GM12875 (cell line): Measurements from ENCODE around the gene SERHL2.
A peak's percentile ranks its signal among the peaks of the same experiment; 100 is the strongest.
"Not testable (repeated sequence)": the region's sequence is repeated elsewhere in the genome, so short reads cannot be mapped to it uniquely, and the experiment has no call there.

Source experiments
- H3K4me3 ChIP-seq: one replicate; pipeline ENCODE4 v1.5.1; 2011; ENCODE audit warnings: low read depth, low read length, control low read depth
- TF ChIP-seq, protein P1 (sequence below): IDR thresholded peaks from 2 replicates; pipeline ENCODE4 v1.5.1; 2011; ENCODE audit warnings: low read depth, mild to moderate bottlenecking, control low read depth, inconsistent platforms, low read length, moderate library complexity, borderline replicate concordance; ENCODE audit not compliant: insufficient read depth

Gene SERHL2

DNA sequence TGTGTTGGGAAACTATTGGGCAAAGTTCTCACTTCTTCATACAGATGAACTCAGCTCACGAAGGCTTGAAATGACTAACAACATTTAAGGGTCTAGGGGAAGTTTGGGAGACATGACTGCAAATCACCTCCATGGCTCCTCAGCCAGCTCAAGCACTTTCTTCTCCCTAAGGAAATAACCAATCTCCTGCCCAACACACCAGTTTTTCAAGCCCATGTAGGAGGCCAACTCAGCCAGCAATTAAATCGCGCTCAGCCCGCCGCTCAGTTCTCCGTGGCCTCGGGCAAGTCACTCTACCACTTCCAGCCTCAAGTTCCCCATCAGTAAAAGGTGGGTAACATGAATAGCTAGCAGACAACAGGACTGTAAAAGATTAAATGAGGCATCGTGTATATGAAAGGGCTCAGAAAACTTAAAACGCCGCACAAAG lies 60.1 kb downstream of the SERHL2 start:
- H3K4me3 ChIP-seq, result peak overlapping the region; percentile 94
- TF ChIP-seq, protein P1, sequence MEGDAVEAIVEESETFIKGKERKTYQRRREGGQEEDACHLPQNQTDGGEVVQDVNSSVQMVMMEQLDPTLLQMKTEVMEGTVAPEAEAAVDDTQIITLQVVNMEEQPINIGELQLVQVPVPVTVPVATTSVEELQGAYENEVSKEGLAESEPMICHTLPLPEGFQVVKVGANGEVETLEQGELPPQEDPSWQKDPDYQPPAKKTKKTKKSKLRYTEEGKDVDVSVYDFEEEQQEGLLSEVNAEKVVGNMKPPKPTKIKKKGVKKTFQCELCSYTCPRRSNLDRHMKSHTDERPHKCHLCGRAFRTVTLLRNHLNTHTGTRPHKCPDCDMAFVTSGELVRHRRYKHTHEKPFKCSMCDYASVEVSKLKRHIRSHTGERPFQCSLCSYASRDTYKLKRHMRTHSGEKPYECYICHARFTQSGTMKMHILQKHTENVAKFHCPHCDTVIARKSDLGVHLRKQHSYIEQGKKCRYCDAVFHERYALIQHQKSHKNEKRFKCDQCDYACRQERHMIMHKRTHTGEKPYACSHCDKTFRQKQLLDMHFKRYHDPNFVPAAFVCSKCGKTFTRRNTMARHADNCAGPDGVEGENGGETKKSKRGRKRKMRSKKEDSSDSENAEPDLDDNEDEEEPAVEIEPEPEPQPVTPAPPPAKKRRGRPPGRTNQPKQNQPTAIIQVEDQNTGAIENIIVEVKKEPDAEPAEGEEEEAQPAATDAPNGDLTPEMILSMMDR, result no peak

GRCh38 chr22:42614312-42615091 lies 60.7 kb downstream of the SERHL2 start, which contains the start of gene POLDIP3:
TSS of gene POLDIP3 (minus strand) at chr22:42614883. CDS start at chr22:42614857, 26 bp downstream.
- TF ChIP-seq, protein P1, result peak; percentile 8; the same call in 1 of the 2 replicates
- peak within 1 kb of the TSS; percentile 94 for H3K4me3 ChIP-seq

DNA sequence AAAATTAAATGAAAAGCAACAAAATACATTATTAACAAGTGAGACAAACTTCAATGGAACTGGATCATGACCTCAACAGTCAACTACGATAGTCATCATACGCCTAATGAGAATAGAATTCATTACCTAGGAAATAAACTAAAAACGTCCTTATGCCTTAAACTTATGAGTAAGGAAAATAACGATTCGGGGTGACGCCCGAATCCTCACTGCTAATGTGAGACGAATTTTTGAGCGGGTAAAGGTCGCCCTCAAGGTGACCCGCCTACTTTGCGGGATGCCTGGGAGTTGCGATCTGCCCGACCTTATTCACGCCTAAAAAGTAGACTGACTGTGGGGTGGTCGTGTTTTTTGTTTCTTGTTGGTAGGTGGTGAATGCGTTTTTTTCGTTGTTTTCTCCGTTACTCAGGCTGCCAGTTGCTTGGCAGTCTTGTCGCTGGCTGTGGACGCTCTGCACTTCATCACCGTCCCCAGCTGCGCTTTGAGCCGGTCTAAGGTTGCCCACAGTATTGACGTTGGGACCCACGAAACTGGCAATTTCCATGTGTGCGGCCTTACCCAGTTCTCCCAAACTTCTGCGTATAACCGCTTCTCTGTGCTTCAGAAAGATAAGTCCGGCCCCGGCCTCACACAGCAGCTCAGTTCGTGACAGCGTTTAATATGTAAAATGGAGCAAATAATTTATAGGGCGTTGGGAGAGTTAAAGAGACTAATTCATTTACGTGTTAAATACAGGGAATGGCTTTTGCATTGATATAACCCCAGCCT lies 61.5 kb downstream of the SERHL2 start:
- TF ChIP-seq, protein P1, result no peak
- no peak overlapping the region for H3K4me3 ChIP-seq

GRCh38 chr22:42615860-42616175 lies 62.1 kb downstream of the SERHL2 start:
- H3K4me3 ChIP-seq, result not testable (repeated sequence)

DNA sequence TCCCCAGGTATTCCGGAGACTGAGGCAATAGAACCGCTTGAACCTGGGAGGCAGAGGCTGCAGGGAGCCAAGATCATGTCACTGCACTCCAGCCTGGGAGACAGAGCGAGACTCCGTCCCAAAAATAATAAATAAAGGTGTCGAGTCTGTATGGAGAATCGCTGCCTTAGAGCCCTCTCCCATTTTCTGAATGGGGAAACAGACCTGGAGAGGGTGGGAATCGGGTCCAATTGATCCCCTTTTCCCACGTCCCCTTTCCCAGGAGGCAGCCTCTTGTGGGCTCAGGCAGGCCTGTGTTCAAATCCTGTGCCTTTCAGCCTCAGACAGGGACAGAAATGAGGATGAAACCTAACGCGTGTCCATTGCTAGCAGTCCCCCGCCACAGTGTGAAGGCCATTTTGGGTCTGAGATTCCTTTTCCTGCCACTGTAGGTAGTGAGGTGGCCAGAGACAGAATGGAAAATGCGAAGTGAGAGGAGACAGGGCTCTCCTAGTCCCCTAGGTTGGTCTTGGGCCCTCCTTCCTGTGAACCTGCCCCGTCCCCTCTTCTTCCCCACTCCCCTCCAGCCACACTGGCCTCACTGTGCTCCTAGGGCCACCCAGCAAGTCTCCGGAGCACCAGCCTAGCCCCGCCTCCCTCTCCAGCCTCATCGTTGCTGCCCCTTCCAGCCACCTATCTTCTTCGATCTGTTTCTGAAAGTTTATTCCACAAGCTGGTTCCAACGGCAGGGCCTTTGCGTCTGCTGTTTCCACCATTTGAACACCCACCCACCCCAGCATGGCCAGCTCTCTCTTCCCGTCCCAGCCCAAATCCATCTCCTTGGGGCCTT lies 63.6 kb downstream of the SERHL2 start:
- TF ChIP-seq, protein P1, result no peak
- H3K4me3 ChIP-seq, result no peak overlapping the region

GRCh38 chr22:42619261-42620063 lies 65.7 kb downstream of the SERHL2 start:
- TF ChIP-seq, protein P1, result no peak
- no peak overlapping the region for H3K4me3 ChIP-seq
